IMR-90 (cell line): ENCODE data around the gene TRO. TPM values are rescaled to one million over a fixed set of nuclear protein-coding genes. Genes with fewer than 3 reads are reported as not detected.

Source experiments
- ATAC-seq: fragments of 200-7000 bp; cut with Tn5 transposase; 2 replicates; pipeline ENCODE4 v1.9.1; 2020; ENCODE audit warnings: low read depth, mild to moderate bottlenecking, moderate library complexity
- BruUV-seq: library from RNA; stranded (reverse); fragments of 400-500 nt; replicated peaks from 2 replicates; lab custom pipeline; 2021; lab: Mats Ljungman, UMichigan
- CTCF ChIA-PET: fragments of 300-600 bp; formaldehyde crosslinking; extraction: SDS; loops from one replicate; lab custom pipeline; 2021; ENCODE audit warnings: antibody characterized with exemption; lab: Yijun Ruan, JAX
- POLR2A ChIA-PET: fragments of 300-600 bp; sonication (Branson Sonifier 250); formaldehyde crosslinking; loops from one replicate; lab custom pipeline; 2022; ENCODE audit warnings: antibody characterized with exemption; ENCODE audit not compliant: unreplicated experiment; lab: Charles Lee
- DNase-seq: peaks from one replicate; pipeline ENCODE4 v3.0.0; 2013
- H2AFZ ChIP-seq: replicated peaks from 2 replicates; pipeline ENCODE3; 2013; ENCODE audit warnings: low read length, mild to moderate bottlenecking; ENCODE audit not compliant: poor library complexity
- H2AK5ac ChIP-seq: 2 replicates; pipeline ENCODE4 v1.6.1; 2013; ENCODE audit warnings: low read depth, low read length, inconsistent platforms
- H2AK9ac ChIP-seq: replicated peaks from 2 replicates; pipeline ENCODE3; 2013; ENCODE audit warnings: mild to moderate bottlenecking, low read depth, low read length, moderate library complexity; ENCODE audit not compliant: poor library complexity
- H2BK120ac ChIP-seq: 2 replicates; pipeline ENCODE4 v1.6.1; 2013; ENCODE audit warnings: low read depth, low read length, inconsistent platforms
- H2BK15ac ChIP-seq: 3 replicates; pipeline ENCODE4 v1.6.1; 2013; ENCODE audit warnings: low read depth, low read length, inconsistent platforms
- H2BK20ac ChIP-seq: 2 replicates; pipeline ENCODE4 v1.6.1; 2013; ENCODE audit warnings: low read depth, mild to moderate bottlenecking, inconsistent platforms, low read length, moderate library complexity
- H2BK5ac ChIP-seq: 2 replicates; pipeline ENCODE4 v1.6.1; 2013; ENCODE audit warnings: mild to moderate bottlenecking, low read depth, low read length, inconsistent platforms; ENCODE audit not compliant: poor library complexity, severe bottlenecking
- H3K14ac ChIP-seq: replicated peaks from 2 replicates; pipeline ENCODE4 v1.6.1; 2013; ENCODE audit warnings: low read depth, low read length, inconsistent platforms
- H3K18ac ChIP-seq: 2 replicates; pipeline ENCODE4 v1.6.1; 2013; ENCODE audit warnings: low read depth, low read length, control low read depth
- H3K23ac ChIP-seq: 2 replicates; pipeline ENCODE4 v1.6.1; 2013; ENCODE audit warnings: low read depth, low read length, inconsistent platforms
- H3K27ac ChIP-seq: 2 replicates; pipeline ENCODE4 v1.5.1; 2013; ENCODE audit warnings: mild to moderate bottlenecking, control low read depth, low read length; ENCODE audit not compliant: insufficient read depth
- H3K27me3 ChIP-seq: 2 replicates; pipeline ENCODE4 v1.6.1; 2013; ENCODE audit warnings: low read length; ENCODE audit not compliant: control insufficient read depth, insufficient read depth
- H3K36me3 ChIP-seq: 2 replicates; pipeline ENCODE4 v1.6.1; 2013; ENCODE audit warnings: low read length, mixed read lengths; ENCODE audit not compliant: control insufficient read depth, insufficient read depth
- H3K4ac ChIP-seq: 2 replicates; pipeline ENCODE4 v1.6.1; 2013; ENCODE audit warnings: low read depth, low read length, inconsistent platforms
- H3K4me1 ChIP-seq: 2 replicates; pipeline ENCODE4 v1.6.1; 2013; ENCODE audit warnings: low read length, mixed read lengths; ENCODE audit not compliant: control insufficient read depth, insufficient read depth
- H3K4me2 ChIP-seq: 2 replicates; pipeline ENCODE4 v1.6.1; 2013; ENCODE audit warnings: low read depth, mild to moderate bottlenecking, control low read depth, low read length, moderate library complexity
- H3K4me3 ChIP-seq: 2 replicates; pipeline ENCODE4 v1.5.1; 2013; ENCODE audit warnings: low read depth, mild to moderate bottlenecking, control low read depth, low read length, moderate library complexity; ENCODE audit not compliant: insufficient read depth
- H3K56ac ChIP-seq: 2 replicates; pipeline ENCODE4 v1.6.1; 2013; ENCODE audit warnings: low read length, inconsistent platforms; ENCODE audit not compliant: insufficient read depth; ENCODE audit errors: extremely low read depth
- H3K79me1 ChIP-seq, 2 experiments: 2 replicates each; pipeline ENCODE4 v1.6.1; 2013; ENCODE audit warnings: low read length in 2 of 2, inconsistent platforms in 1 of 2, low read depth in 1 of 2
- H3K9ac ChIP-seq: 2 replicates; pipeline ENCODE4 v1.6.1; 2013; ENCODE audit warnings: low read depth, low read length, control low read depth
- H3K9me1 ChIP-seq: 2 replicates; pipeline ENCODE4 v1.6.1; 2013; ENCODE audit warnings: low read length, inconsistent platforms; ENCODE audit not compliant: insufficient read depth
- H3K9me3 ChIP-seq: 2 replicates; pipeline ENCODE4 v1.6.1; 2013; ENCODE audit warnings: low read length; ENCODE audit not compliant: control insufficient read depth, insufficient read depth
- H4K20me1 ChIP-seq: 2 replicates; pipeline ENCODE4 v1.6.1; 2013; ENCODE audit warnings: low read length, inconsistent platforms; ENCODE audit not compliant: insufficient read depth
- H4K5ac ChIP-seq: 2 replicates; pipeline ENCODE4 v1.6.1; 2013; ENCODE audit warnings: mild to moderate bottlenecking, low read depth, low read length, control low read depth
- H4K8ac ChIP-seq, 2 experiments: 2 replicates each; pipeline ENCODE4 v1.6.1; 2013; ENCODE audit warnings: low read depth in 2 of 2, low read length in 2 of 2, control low read depth in 1 of 2, inconsistent platforms in 1 of 2
- H4K91ac ChIP-seq: 2 replicates; pipeline ENCODE4 v1.6.1; 2013; ENCODE audit warnings: low read depth, low read length, inconsistent platforms; ENCODE audit not compliant: insufficient read depth
- BHLHE40 ChIP-seq: fragments of 150-350 bp; IDR thresholded peaks from 2 replicates; pipeline ENCODE4 v1.6.1; 2016; ENCODE audit warnings: mild to moderate bottlenecking, low read depth, low read length
- CEBPB ChIP-seq: IDR thresholded peaks from 2 replicates; pipeline ENCODE4 v1.6.1; 2012; ENCODE audit warnings: low read depth, low read length, improper control_type of control experiment
- CHD1 ChIP-seq: IDR thresholded peaks from 2 replicates; pipeline ENCODE4 v1.6.1; 2012; ENCODE audit warnings: low read depth, low read length, improper control_type of control experiment
- FOS ChIP-seq: fragments of 150-350 bp; IDR thresholded peaks from 2 replicates; pipeline ENCODE4 v1.6.1; 2016; ENCODE audit warnings: low read depth, low read length
- MAZ ChIP-seq: IDR thresholded peaks from 2 replicates; pipeline ENCODE4 v1.6.1; 2012; ENCODE audit warnings: low read depth, mild to moderate bottlenecking, low read length, improper control_type of control experiment, moderate library complexity, borderline replicate concordance
- MXI1 ChIP-seq: IDR thresholded peaks from 2 replicates; pipeline ENCODE4 v1.6.1; 2012; ENCODE audit warnings: low read depth, mild to moderate bottlenecking, low read length, moderate library complexity, borderline replicate concordance
- NFE2L2 ChIP-seq: fragments of 150-350 bp; IDR thresholded peaks from 2 replicates; pipeline ENCODE4 v1.6.1; 2016; ENCODE audit warnings: low read depth, mild to moderate bottlenecking, low read length
- RCOR1 ChIP-seq: IDR thresholded peaks from 2 replicates; pipeline ENCODE4 v1.6.1; 2012; ENCODE audit warnings: mild to moderate bottlenecking, low read length, improper control_type of control experiment; ENCODE audit not compliant: insufficient replicate concordance
- RFX5 ChIP-seq: IDR thresholded peaks from 2 replicates; pipeline ENCODE4 v1.8.0; 2012; ENCODE audit warnings: low read depth, mild to moderate bottlenecking, low read length, moderate library complexity
- SMC3 ChIP-seq: fragments of 150-350 bp; IDR thresholded peaks from 2 replicates; pipeline ENCODE4 v1.6.1; 2016; ENCODE audit warnings: low read depth, mild to moderate bottlenecking, antibody characterized with exemption, low read length, moderate library complexity
- USF2 ChIP-seq: fragments of 150-350 bp; IDR thresholded peaks from 2 replicates; pipeline ENCODE4 v1.6.1; 2017; ENCODE audit warnings: mild to moderate bottlenecking, antibody characterized with exemption, low read length, low read depth
- WGBS, 2 experiments: methylation state at CpG; one replicate each; pipeline versions ENCODE4 v1.1.5 to v1.1.7; 2013; ENCODE audit warnings: missing lambda C conversion rate in 2 of 2; ENCODE audit not compliant: insufficient read length in 1 of 2; ENCODE audit errors: extremely low coverage in 2 of 2; 5-methylcytosine and 5-hydroxymethylcytosine counted together
- dilution Hi-C: fragments of 300-500 bp; cut with HindIII; formaldehyde crosslinking; loops from one replicate; pipeline ENCODE4 v1.14.3; 2018; ENCODE audit warnings: low sequenced_read_pairs; ENCODE audit not compliant: unreplicated experiment
- in situ Hi-C: fragments of 300-500 bp; cut with MboI; formaldehyde crosslinking; loops from 3 replicates; pipeline ENCODE4 v1.14.3; 2019; ENCODE audit warnings: low sequenced_read_pairs, inconsistent platforms, mixed read lengths
- intact Hi-C: fragments of 100-400 bp; cut with micrococcal nuclease; formaldehyde crosslinking; loops from 2 replicates; pipeline ENCODE4 v1.10.0; 2022
- polyA plus RNA-seq, 3 experiments: library from polyadenylated mRNA; depleted of rRNA; stranded (reverse); fragments of >200 nt; gene quantifications; 2 replicates each; pipeline ENCODE4 v1.2.3, GENCODE V29; 2012; ENCODE audit warnings: low replicate concordance in 1 of 3
- total RNA-seq: library from RNA; depleted of rRNA; stranded (reverse); fragments of >200 nt; gene quantifications from 2 replicates; pipeline ENCODE4 v1.2.3, GENCODE V29; 2012

TRO gene
- total and polyA plus RNA-seq, 2 of the 4 experiments (the other 2 are of a cell fraction) = 35.1 to 54.2 TPM

- no peak for ATAC-seq
- Histone ChIP-seq H3K4me3 (no peak overlapping the region), H3K23ac (no peak overlapping the region), H3K27ac (no peak overlapping the region), H3K9ac (no peak overlapping the region), H2BK20ac (no peak overlapping the region), H3K9me3 (no peaks in the 10 kb centered on the region), H2AK9ac (no peak overlapping the region), H3K4me1 (no peaks in the 10 kb centered on the region), H3K4ac (no peak overlapping the region), H2AK5ac (no peak overlapping the region), H2BK15ac (no peak overlapping the region), H2BK120ac (no peak overlapping the region), H3K79me1 (peaks cover 0 to 5% of the 10 kb centered on the region in 2 experiments; a peak in 2 of 4 replicates), H3K18ac (no peak overlapping the region), H2AFZ (no peak overlapping the region), H4K8ac (no peak overlapping the region), H4K5ac (no peak overlapping the region), H3K56ac (no peak overlapping the region), H3K4me2 (no peak overlapping the region), H3K27me3 (no peaks in the 10 kb centered on the region), H4K91ac (no peak overlapping the region), H3K14ac (no peak overlapping the region), H3K9me1 (no peaks in the 10 kb centered on the region; the same call in 1 of the 2 replicates), H4K20me1 (no peaks in the 10 kb centered on the region; the same call in 1 of the 2 replicates), H2BK5ac (no peak overlapping the region), H3K36me3 (peaks cover 36% of the 10 kb centered on the region)
- no TSS peak for BruUV-seq
- TF ChIP-seq MAZ (no peak), CHD1 (no peak), BHLHE40 (no peak), NFE2L2 (no peak), MXI1 (no peak), CEBPB (no peak), RCOR1 (no peak), RFX5 (no peak), SMC3 (no peak), FOS (no peak), USF2 (no peak)
- DNase-seq = no peak
- in situ Hi-C loops (no loop called here), intact Hi-C loops (no loop called here), dilution Hi-C loops (no loop called here)
- CTCF ChIA-PET = no interaction called here
- WGBS, 2 experiments = no CpG with 5 or more reads among the region's 2 CpGs
- POLR2A ChIA-PET = no interaction called here
Observed at GRCh38 chrX:54926978-54927377, 6.4 kb downstream of the TRO start.
